Mesenchymal stem cell (in vitro differentiated cells and primary cell): Measurements from ENCODE around the gene GOLM1.

ENCODE experiments used
- DNase-seq: peaks from one replicate; pipeline ENCODE4 v3.0.0-alpha.2; 2013
- H2AFZ ChIP-seq: one replicate; pipeline ENCODE4 v1.6.1; 2013; ENCODE audit warnings: low read depth, mild to moderate bottlenecking, control low read depth, inconsistent platforms, low read length, moderate library complexity
- H2AK5ac ChIP-seq: 2 replicates; pipeline ENCODE4 v1.6.1; 2013; ENCODE audit warnings: low read length, moderate library complexity, mild to moderate bottlenecking, inconsistent platforms; ENCODE audit not compliant: severe bottlenecking
- H2BK120ac ChIP-seq: one replicate; pipeline ENCODE4 v1.6.1; 2013; ENCODE audit warnings: low read depth, mild to moderate bottlenecking, inconsistent platforms, low read length, moderate library complexity
- H2BK12ac ChIP-seq, 2 experiments: one replicate each; pipeline ENCODE4 v1.6.1; 2013; ENCODE audit warnings: inconsistent platforms in 2 of 2, low read length in 2 of 2, mild to moderate bottlenecking in 2 of 2, moderate library complexity in 2 of 2, control low read depth in 1 of 2
- H2BK15ac ChIP-seq: one replicate; pipeline ENCODE4 v1.6.1; 2013; ENCODE audit warnings: mild to moderate bottlenecking, low read depth, inconsistent platforms; ENCODE audit not compliant: poor library complexity, severe bottlenecking
- H2BK5ac ChIP-seq: 2 replicates; pipeline ENCODE4 v1.6.1; 2013; ENCODE audit warnings: low read depth, mild to moderate bottlenecking, low read length, control low read depth, inconsistent platforms; ENCODE audit not compliant: poor library complexity, severe bottlenecking
- H3K14ac ChIP-seq, 2 experiments: one replicate each; pipeline ENCODE4 v1.6.1; 2013; ENCODE audit warnings: inconsistent platforms in 2 of 2, low read length in 2 of 2, control low read depth in 1 of 2, mild to moderate bottlenecking in 1 of 2, moderate library complexity in 1 of 2
- H3K18ac ChIP-seq, 2 experiments: one replicate each; pipeline ENCODE4 v1.6.1; 2013; ENCODE audit warnings: inconsistent platforms in 2 of 2, low read length in 2 of 2, control low read depth in 1 of 2, low read depth in 1 of 2, mild to moderate bottlenecking in 1 of 2
- H3K23ac ChIP-seq, 2 experiments: one replicate each; pipeline ENCODE4 v1.6.1; 2013; ENCODE audit warnings: inconsistent platforms in 2 of 2, low read length in 2 of 2, mild to moderate bottlenecking in 2 of 2, moderate library complexity in 2 of 2, control low read depth in 1 of 2
- H3K27ac ChIP-seq: 2 replicates; pipeline ENCODE4 v1.5.1; 2013; ENCODE audit warnings: mild to moderate bottlenecking, moderate library complexity, low read length, control low read depth, inconsistent platforms; ENCODE audit not compliant: poor library complexity, severe bottlenecking
- H3K27me3 ChIP-seq, 2 experiments: 2 replicates each; pipeline versions ENCODE4 v1.6.1 to v1.7.0; 2013; ENCODE audit warnings: low read length in 2 of 2, mild to moderate bottlenecking in 2 of 2, moderate library complexity in 2 of 2, control low read depth in 1 of 2, inconsistent platforms in 1 of 2; ENCODE audit not compliant: control insufficient read depth in 1 of 2, insufficient read depth in 1 of 2
- H3K36me3 ChIP-seq, 2 experiments: 2 replicates each; pipeline versions ENCODE4 v1.6.1 to v1.7.0; 2013; ENCODE audit warnings: low read length in 2 of 2, control low read depth in 1 of 2, inconsistent platforms in 1 of 2, low read depth in 1 of 2, mild to moderate bottlenecking in 1 of 2; ENCODE audit not compliant: insufficient read depth in 2 of 2, control insufficient read depth in 1 of 2
- H3K4ac ChIP-seq, 2 experiments: one replicate each; pipeline ENCODE4 v1.6.1; 2013; ENCODE audit warnings: inconsistent platforms in 2 of 2, low read length in 2 of 2, mild to moderate bottlenecking in 2 of 2, moderate library complexity in 2 of 2, control low read depth in 1 of 2, low read depth in 1 of 2
- H3K4me1 ChIP-seq: 2 replicates; pipeline ENCODE4 v1.6.1; 2013; ENCODE audit warnings: low read depth, low read length, control low read depth; ENCODE audit not compliant: control insufficient read depth, insufficient read depth
- H3K4me2 ChIP-seq: 2 replicates; pipeline ENCODE4 v1.6.1; 2013; ENCODE audit warnings: low read length, mild to moderate bottlenecking, inconsistent platforms; ENCODE audit not compliant: poor library complexity, severe bottlenecking
- H3K4me3 ChIP-seq, 2 experiments: 2 replicates each; pipeline versions ENCODE4 v1.5.1 to v1.7.0; 2013; ENCODE audit warnings: low read length in 2 of 2, mild to moderate bottlenecking in 2 of 2, control low read depth in 1 of 2, low read depth in 1 of 2; ENCODE audit not compliant: insufficient read depth in 1 of 2
- H3K79me1 ChIP-seq: replicated peaks from 2 replicates; pipeline ENCODE4 v1.6.1; 2013; ENCODE audit warnings: mild to moderate bottlenecking, control low read depth, low read length, inconsistent platforms; ENCODE audit not compliant: poor library complexity, severe bottlenecking
- H3K9ac ChIP-seq: 2 replicates; pipeline ENCODE4 v1.7.0; 2013; ENCODE audit warnings: mild to moderate bottlenecking, low read length, moderate library complexity
- H3K9me3 ChIP-seq: 2 replicates; pipeline ENCODE4 v1.7.0; 2013; ENCODE audit warnings: mild to moderate bottlenecking, low read length; ENCODE audit not compliant: control insufficient read depth
- H4K8ac ChIP-seq: one replicate; pipeline ENCODE4 v1.6.1; 2013; ENCODE audit warnings: inconsistent platforms, mild to moderate bottlenecking, low read length, moderate library complexity
- H4K91ac ChIP-seq: one replicate; pipeline ENCODE4 v1.6.1; 2013; ENCODE audit warnings: mild to moderate bottlenecking, low read length, inconsistent platforms
- whole genome bisulfite sequencing: methylation state at CpG from one replicate; pipeline ENCODE4 v1.1.7; 2013; ENCODE audit warnings: mixed read lengths; 5-methylcytosine and 5-hydroxymethylcytosine counted together

GOLM1 gene

GRCh38 chr9:86047361-86047760, 52.0 kb downstream of the GOLM1 start:
- WGBS, result 95% methylated on average over 13 of the region's 13 CpGs
- Histone ChIP-seq H3K9me3 (no peaks in the 10 kb centered on the region), H3K23ac (no peak overlapping the region), H2AFZ (no peak overlapping the region), H3K79me1 (no peaks in the 10 kb centered on the region), H3K18ac (no peak overlapping the region), H2BK5ac (no peak overlapping the region), H3K9ac (no peak overlapping the region), H4K91ac (no peak overlapping the region), H3K4me3 (no peak overlapping the region), H2BK120ac (no peak overlapping the region), H3K36me3 (peaks cover 7 to 8% of the 10 kb centered on the region in 2 experiments), H3K4me2 (no peak overlapping the region), H3K27ac (no peak overlapping the region), H3K27me3 (no peaks in the 10 kb centered on the region), H3K4ac (no peak overlapping the region), H3K4me1 (no peaks in the 10 kb centered on the region), H3K14ac (no peak overlapping the region), H2BK15ac (no peak overlapping the region), H2AK5ac (no peak overlapping the region), H2BK12ac (no peak overlapping the region), H4K8ac (no peak overlapping the region)
- no peak for DNase-seq

- H3K9me3 ChIP-seq, result no peaks in the 10 kb centered on the region
- WGBS, result 90% methylated on average over 7 of the region's 8 CpGs
- H3K18ac ChIP-seq, result no peak overlapping the region
- H2AFZ ChIP-seq, result no peak overlapping the region
- no peak for DNase-seq
- H2AK5ac ChIP-seq, result no peak overlapping the region
- no peak overlapping the region for H3K4me3 ChIP-seq
- H2BK15ac ChIP-seq, result no peak overlapping the region
- H3K14ac ChIP-seq, result no peak overlapping the region
- H3K9ac ChIP-seq, result no peak overlapping the region
- H3K4ac ChIP-seq, result no peak overlapping the region
- H2BK120ac ChIP-seq, result no peak overlapping the region
- no peak overlapping the region for H3K27ac ChIP-seq
- H2BK5ac ChIP-seq, result no peak overlapping the region
- H3K79me1 ChIP-seq, result no peaks in the 10 kb centered on the region
- H3K4me1 ChIP-seq, result no peaks in the 10 kb centered on the region
- no peak overlapping the region for H3K23ac ChIP-seq
- H4K91ac ChIP-seq, result no peak overlapping the region
- no peak overlapping the region for H2BK12ac ChIP-seq
- no peak overlapping the region for H3K4me2 ChIP-seq
- H3K27me3 ChIP-seq, result no peaks in the 10 kb centered on the region
- no peak overlapping the region for H4K8ac ChIP-seq
- H3K36me3 ChIP-seq, result peaks cover 7% of the 10 kb centered on the region in 2 experiments
Observed at GRCh38 chr9:86046930-86047341, 52.4 kb downstream of the GOLM1 start.

GRCh38 chr9:86046071-86046636, 53.2 kb downstream of the GOLM1 start:
- Histone ChIP-seq H2BK5ac (no peak overlapping the region), H2BK15ac (no peak overlapping the region), H3K14ac (no peak overlapping the region), H3K4me3 (no peak overlapping the region), H3K36me3 (peaks cover 7 to 11% of the 10 kb centered on the region in 2 experiments), H3K27me3 (no peaks in the 10 kb centered on the region), H4K8ac (no peak overlapping the region), H4K91ac (no peak overlapping the region), H3K9me3 (no peaks in the 10 kb centered on the region), H3K4me1 (peaks cover 3% of the 10 kb centered on the region), H3K4me2 (no peak overlapping the region), H3K23ac (no peak overlapping the region), H2AFZ (no peak overlapping the region), H3K9ac (no peak overlapping the region), H2AK5ac (no peak overlapping the region), H3K79me1 (no peaks in the 10 kb centered on the region), H2BK120ac (no peak overlapping the region), H3K18ac (no peak overlapping the region), H2BK12ac (no peak overlapping the region), H3K27ac (no peak overlapping the region), H3K4ac (no peak overlapping the region)
- WGBS, result 97% methylated on average over 14 of the region's 14 CpGs
- DNase-seq, result no peak

- no CpG with 5 or more reads among the region's 6 CpGs for WGBS
- no peak overlapping the region for H2AK5ac ChIP-seq
- H4K91ac ChIP-seq, result no peak overlapping the region
- no peak overlapping the region for H2BK15ac ChIP-seq
- H3K23ac ChIP-seq, result no peak overlapping the region
- no peak overlapping the region for H2BK12ac ChIP-seq
- H3K4me1 ChIP-seq, result peaks cover 3% of the 10 kb centered on the region
- H3K9me3 ChIP-seq, result no peaks in the 10 kb centered on the region
- no peak overlapping the region for H4K8ac ChIP-seq
- H3K4ac ChIP-seq, result no peak overlapping the region
- no peak overlapping the region for H2BK120ac ChIP-seq
- H3K36me3 ChIP-seq, result peaks cover 7 to 11% of the 10 kb centered on the region in 2 experiments
- no peak for DNase-seq
- H2AFZ ChIP-seq, result no peak overlapping the region
- H3K14ac ChIP-seq, result no peak overlapping the region
- H2BK5ac ChIP-seq, result no peak overlapping the region
- no peak overlapping the region for H3K27ac ChIP-seq
- H3K4me2 ChIP-seq, result no peak overlapping the region
- H3K4me3 ChIP-seq, result no peak overlapping the region
- H3K27me3 ChIP-seq, result no peaks in the 10 kb centered on the region
- no peaks in the 10 kb centered on the region for H3K79me1 ChIP-seq
- H3K18ac ChIP-seq, result no peak overlapping the region
- no peak overlapping the region for H3K9ac ChIP-seq
Observed at GRCh38 chr9:86045654-86046053, 53.7 kb downstream of the GOLM1 start.
